ENCODE measurements around the gene NUDT4. TPM values are rescaled to one million over a fixed set of nuclear protein-coding genes. Genes with fewer than 3 reads are reported as not detected.

NUDT4 gene
- total RNA-seq (2016; rRNA removed; fragmentation: Illumina TruSeq; extraction: Trizol) (70.1 and 94.9 TPM in 2 replicates), polyA plus RNA-seq (2011; rRNA removed) (25.8 and 37.3 TPM in 2 replicates), polyA minus RNA-seq (2011; rRNA and poly(A)+ RNA removed; ENCODE audit: low replicate concordance) (7.4 and 17.4 TPM in 2 replicates), Bru-seq, nascent RNA (percentile 96 among the genes with signal in this experiment), BruChase-seq, experiment 1, labeled RNA remaining after a 6-hour chase (percentile 97 among the genes with signal in this experiment), BruChase-seq, experiment 2, labeled RNA remaining after a 2-hour chase (percentile 97 among the genes with signal in this experiment)
- total RNA-seq (2016; cell fraction: cytosol; rRNA removed; fragmentation: Illumina TruSeq; extraction: Trizol; ENCODE audit: low read depth) = 9.2 and 11.1 TPM in 2 replicates
- total RNA-seq (2016; cell fraction: insoluble cytoplasmic fraction; rRNA removed; fragmentation: Illumina TruSeq; extraction: Trizol) = 73.4 and 86.7 TPM in 2 replicates
- 63.9 and 68.4 TPM in 2 replicates for total RNA-seq (2016; cell fraction: membrane; rRNA removed; fragmentation: Illumina TruSeq; extraction: Trizol)
- 56.8 and 60.7 TPM in 2 replicates for total RNA-seq (2016; cell fraction: nucleus; rRNA removed; fragmentation: Illumina TruSeq; extraction: Trizol)
- 17.4 and 24.1 TPM in 2 replicates for polyA plus RNA-seq (2011; cell fraction: cytosol; rRNA removed)
- 7.0 and 9.4 TPM in 2 replicates for polyA plus RNA-seq (2011; cell fraction: nucleus; rRNA removed)
- 38.9 and 48.2 TPM in 2 replicates for polyA plus RNA-seq (2012)
- polyA plus RNA-seq (2016; cell fraction: cytosol; fragmentation: Illumina TruSeq; extraction: Trizol; ENCODE audit: low read depth) = 8.6 and 16.4 TPM in 2 replicates
- polyA plus RNA-seq (2016; cell fraction: insoluble cytoplasmic fraction; fragmentation: Illumina TruSeq; extraction: Trizol; ENCODE audit: low read depth) = 138 and 142 TPM in 2 replicates
- polyA plus RNA-seq (2016; cell fraction: membrane; fragmentation: Illumina TruSeq; extraction: Trizol; ENCODE audit: low read depth) = 51.0 and 63.1 TPM in 2 replicates
- polyA plus RNA-seq (2016; cell fraction: nucleus; fragmentation: Illumina TruSeq; extraction: Trizol; ENCODE audit: insufficient read depth, low read depth) = 102 and 103 TPM in 2 replicates
- polyA minus RNA-seq (2011; cell fraction: cytosol; rRNA and poly(A)+ RNA removed) = 36.7 and 37.5 TPM in 2 replicates
- polyA minus RNA-seq (2011; cell fraction: nucleus; rRNA and poly(A)+ RNA removed) = 27.8 and 32.6 TPM in 2 replicates
- long read RNA-seq, experiment 1, full-length matches to known transcripts = 30 of 49 reads
- long read RNA-seq, experiment 1, partial matches to known transcripts = 2 of 49 reads
- long read RNA-seq, experiment 1, other reads (novel, unspliced or antisense) = 17 of 49 reads
- long read RNA-seq, experiment 2, full-length matches to known transcripts = 23 of 155 reads
- long read RNA-seq, experiment 2, partial matches to known transcripts = 3 of 155 reads
- long read RNA-seq, experiment 2, other reads (novel, unspliced or antisense) = 129 of 155 reads

- Histone ChIP-seq H3K36me3 (replicated peaks in 1 of 2; ENCODE audit: control insufficient read depth in 1 of 2, insufficient read depth in 2 of 2, low read length in 2 of 2) (no peaks in the 10 kb centered on the region), H3K27me3 (ENCODE audit: control insufficient read depth in 1 of 2, insufficient read depth in 2 of 2, low read length in 2 of 2) (no peaks in the 10 kb centered on the region; a peak in 1 of 5 replicates), H3K4me1 (ENCODE audit: insufficient read depth, low read length) (peaks cover 54% of the 10 kb centered on the region), H3K79me2 (ENCODE audit: insufficient read depth, low read length) (peaks cover 70% of the 10 kb centered on the region), H4K20me1 (ENCODE audit: insufficient read depth, low read length) (peaks cover 30% of the 10 kb centered on the region), H3K4me2 (ENCODE audit: low read depth, low read length) (peak within 1 kb of the TSS; percentile 94), H3K9ac (ENCODE audit: insufficient read depth, low read depth, low read length) (peak within 1 kb of the TSS; percentile 95), H3K27ac (ENCODE audit: extremely low read length, insufficient read depth, low read length) (peak within 1 kb of the TSS; percentile 86), H3K9me3 (ENCODE audit: low read length) (no peaks in the 10 kb centered on the region), H3K4me3 (replicated peaks in 1 of 3; ENCODE audit: insufficient read depth in 1 of 3, low read depth in 2 of 3, low read length in 3 of 3) (peak within 1 kb of the TSS; percentile 89 to 96 (median 94)), H2AFZ (ENCODE audit: low read length) (peak within 1 kb of the TSS; percentile 93)
- BruUV-seq (replicated peaks) = TSS peak; percentile 87
- intact Hi-C loops (cut with micrococcal nuclease; ENCODE audit: unreplicated experiment) (loop anchor here (2.0 to 5.0 kb wide), 3 partner anchors 63 to 391 kb away; no protein-coding TSS in a partner anchor), in situ Hi-C loops (cut with HindIII; ENCODE audit: extremely low pct_ligation_motif_present, low pct_unique_long_range_greater_than_20kb) (loop anchor here (25.0 kb wide), 1 partner anchor 240 kb away; no protein-coding TSS in a partner anchor)
- WGBS (ENCODE audit: low lambda C conversion rate) = under 1% methylated on average over 14 of the region's 79 CpGs
- FAIRE-seq (no peak), ATAC-seq (peak; percentile 86), DNase-seq (ENCODE audit: low spot score) (peak; percentile 90)
- CTCF ChIA-PET (ENCODE audit: low intra/inter-chr PET ratio, low total read pairs) = no interaction called here
- POLR2A ChIA-PET = interaction anchor here (1.1 to 1.7 kb wide), 5 partner anchors 61 to 362 kb away, joined by 3 to 7 read pairs (median 6); no protein-coding TSS in a partner anchor
- TF ChIP-seq ATF2 (CRISPR knock-in tag; IDR thresholded peaks at IDR 0.05) (no peak), THAP7 (CRISPR knock-in tag; IDR thresholded peaks at IDR 0.05) (0 out of 2 replicates have a peak, but pooled peaks have one; percentile 24), PHF8 (CRISPR knock-in tag; IDR thresholded peaks at IDR 0.05) (peak; percentile 55; the same call in 1 of the 2 replicates), POLR2G (IDR thresholded peaks at IDR 0.05; ENCODE audit: low read depth, low read length) (peak; percentile 85), SRF (IDR thresholded peaks at IDR 0.05; ENCODE audit: low read depth, low read length) (no peak), MTA3 (CRISPR knock-in tag; IDR thresholded peaks at IDR 0.05) (no peak), CBFB (CRISPR knock-in tag; IDR thresholded peaks at IDR 0.05) (peak; percentile 45; the same call in 1 of the 2 replicates)
- TF ChIP-seq, protein P1, sequence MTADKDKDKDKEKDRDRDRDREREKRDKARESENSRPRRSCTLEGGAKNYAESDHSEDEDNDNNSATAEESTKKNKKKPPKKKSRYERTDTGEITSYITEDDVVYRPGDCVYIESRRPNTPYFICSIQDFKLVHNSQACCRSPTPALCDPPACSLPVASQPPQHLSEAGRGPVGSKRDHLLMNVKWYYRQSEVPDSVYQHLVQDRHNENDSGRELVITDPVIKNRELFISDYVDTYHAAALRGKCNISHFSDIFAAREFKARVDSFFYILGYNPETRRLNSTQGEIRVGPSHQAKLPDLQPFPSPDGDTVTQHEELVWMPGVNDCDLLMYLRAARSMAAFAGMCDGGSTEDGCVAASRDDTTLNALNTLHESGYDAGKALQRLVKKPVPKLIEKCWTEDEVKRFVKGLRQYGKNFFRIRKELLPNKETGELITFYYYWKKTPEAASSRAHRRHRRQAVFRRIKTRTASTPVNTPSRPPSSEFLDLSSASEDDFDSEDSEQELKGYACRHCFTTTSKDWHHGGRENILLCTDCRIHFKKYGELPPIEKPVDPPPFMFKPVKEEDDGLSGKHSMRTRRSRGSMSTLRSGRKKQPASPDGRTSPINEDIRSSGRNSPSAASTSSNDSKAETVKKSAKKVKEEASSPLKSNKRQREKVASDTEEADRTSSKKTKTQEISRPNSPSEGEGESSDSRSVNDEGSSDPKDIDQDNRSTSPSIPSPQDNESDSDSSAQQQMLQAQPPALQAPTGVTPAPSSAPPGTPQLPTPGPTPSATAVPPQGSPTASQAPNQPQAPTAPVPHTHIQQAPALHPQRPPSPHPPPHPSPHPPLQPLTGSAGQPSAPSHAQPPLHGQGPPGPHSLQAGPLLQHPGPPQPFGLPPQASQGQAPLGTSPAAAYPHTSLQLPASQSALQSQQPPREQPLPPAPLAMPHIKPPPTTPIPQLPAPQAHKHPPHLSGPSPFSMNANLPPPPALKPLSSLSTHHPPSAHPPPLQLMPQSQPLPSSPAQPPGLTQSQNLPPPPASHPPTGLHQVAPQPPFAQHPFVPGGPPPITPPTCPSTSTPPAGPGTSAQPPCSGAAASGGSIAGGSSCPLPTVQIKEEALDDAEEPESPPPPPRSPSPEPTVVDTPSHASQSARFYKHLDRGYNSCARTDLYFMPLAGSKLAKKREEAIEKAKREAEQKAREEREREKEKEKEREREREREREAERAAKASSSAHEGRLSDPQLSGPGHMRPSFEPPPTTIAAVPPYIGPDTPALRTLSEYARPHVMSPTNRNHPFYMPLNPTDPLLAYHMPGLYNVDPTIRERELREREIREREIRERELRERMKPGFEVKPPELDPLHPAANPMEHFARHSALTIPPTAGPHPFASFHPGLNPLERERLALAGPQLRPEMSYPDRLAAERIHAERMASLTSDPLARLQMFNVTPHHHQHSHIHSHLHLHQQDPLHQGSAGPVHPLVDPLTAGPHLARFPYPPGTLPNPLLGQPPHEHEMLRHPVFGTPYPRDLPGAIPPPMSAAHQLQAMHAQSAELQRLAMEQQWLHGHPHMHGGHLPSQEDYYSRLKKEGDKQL (CRISPR knock-in tag; IDR thresholded peaks at IDR 0.05; ENCODE audit: low read depth) = peak; percentile 24; the same call in 1 of the 2 replicates
These were observed at the start of gene NUDT4 for GRCh38 chr12:93377252-93378195. Gene NUDT4 (plus strand): TSS chr12:93377925. CDS start chr12:93378323, 398 bp downstream.

Data from HepG2 (cell line).